Heart left ventricle (tissue), 16 donors: ENCODE measurements around the gene USP32. TPM values are rescaled to one million over a fixed set of nuclear protein-coding genes. Genes with fewer than 3 reads are reported as not detected.
A peak's percentile ranks its signal among the peaks of the same experiment; 100 is the strongest.
"Not testable (repeated sequence)": the region's sequence is repeated elsewhere in the genome, so short reads cannot be mapped to it uniquely, and the experiment has no call there.

Experiments used
- ATAC-seq, 4 donors: fragments of 200-7000 bp; cut with Tn5 transposase; one replicate each; pipeline ENCODE4 v1.9.1; 2020 to 2022; ENCODE audit warnings: moderate library complexity in 4 of 4, mild to moderate bottlenecking in 3 of 4, moderate number of reproducible peaks in 1 of 4
- DNase-seq, 5 donors: peaks; one replicate each; pipeline ENCODE4 v3.0.0-alpha.2; 2020
- H3K27ac ChIP-seq, 12 donors: fragments of 200-600 bp; sonication (generic) in 4 of 12; one replicate each; pipeline versions ENCODE4 v1.5.0 to v1.8.0; 2016 to 2022; ENCODE audit warnings: mild to moderate bottlenecking in 2 of 12
- H3K27me3 ChIP-seq, 9 donors: fragments of 200-600 bp; sonication (generic) in 2 of 9; one replicate each; pipeline versions ENCODE4 v1.5.1 to v1.8.0; 2016 to 2022; ENCODE audit warnings: mild to moderate bottlenecking in 3 of 9
- H3K36me3 ChIP-seq, 9 donors: fragments of 200-600 bp; sonication (generic) in 2 of 9; one replicate each; pipeline versions ENCODE4 v1.5.0 to v1.8.0; 2018 to 2022; ENCODE audit warnings: mild to moderate bottlenecking in 2 of 9
- H3K4me1 ChIP-seq, 12 donors: fragments of 200-600 bp; sonication (generic) in 4 of 12; one replicate each; pipeline versions ENCODE4 v1.5.0 to v1.8.0; 2016 to 2022; ENCODE audit warnings: mild to moderate bottlenecking in 3 of 12
- H3K4me3 ChIP-seq, 12 donors: fragments of 200-600 bp; sonication (generic) in 4 of 12; one replicate each; pipeline versions ENCODE4 v1.5.0 to v1.8.0; 2017 to 2022; ENCODE audit warnings: mild to moderate bottlenecking in 9 of 12, moderate library complexity in 4 of 12
- H3K9me3 ChIP-seq, 12 donors: fragments of 200-600 bp; sonication (generic) in 4 of 12; one replicate each; pipeline versions ENCODE4 v1.5.0 to v1.8.0; 2016 to 2022; ENCODE audit warnings: mild to moderate bottlenecking in 1 of 12
- POLR2A ChIP-seq, 2 donors: fragments of 450-650 bp; IDR thresholded peaks; one replicate each; pipeline ENCODE4 v1.6.1; 2017; ENCODE audit warnings: antibody characterized with exemption in 2 of 2, mild to moderate bottlenecking in 2 of 2, moderate library complexity in 2 of 2
- WGBS, 4 donors: extraction: QIAGEN DNeasy Blood & Tissue Kit in 2 of 4; methylation state at CpG; one replicate each; pipeline versions ENCODE4 v1.1.5 to v1.1.7; 2013 to 2018; 5-methylcytosine and 5-hydroxymethylcytosine counted together
- intact Hi-C, 10 donors: fragments of 100-400 bp; cut with DNase I; formaldehyde crosslinking; loops; one replicate each; pipeline versions ENCODE4 v1.11.1 to v1.14.2; 2022
- polyA plus RNA-seq, 2 donors: library from polyadenylated mRNA; stranded (reverse); fragments of 200-250 nt; gene quantifications; one replicate each; pipeline ENCODE4 v1.2.3, GENCODE V29; 2013
- total RNA-seq, 9 donors: library from RNA; depleted of rRNA in 2 of 9; stranded (reverse); fragments of >200 nt in 2 of 9; fragmentation: NEBNext Ultra II Directional in 3 of 9; extraction: Animal tissue kit (Norgen Biotek cat#: 25700) in 3 of 9; gene quantifications; one replicate each; pipeline versions ENCODE4 v1.1.0 to v1.2.4, GENCODE V29; 2016 to 2023
- TF ChIP-seq, protein P1 (sequence below), 12 donors: fragments of 200-600 bp; sonication (generic) in 4 of 12; IDR thresholded peaks; one replicate each; pipeline versions ENCODE4 v1.5.0 to v1.8.0; 2018 to 2022; ENCODE audit warnings: antibody characterized with exemption in 12 of 12, mild to moderate bottlenecking in 5 of 12
- donor health status: ischemic (EF 13 %, LVEDD 7.1; RV severe dilation, severe dysfunction).
- donor health status: healthy with polysubstance abuse.
- donor health status: DM: no; HTN: yes; CAD: no.
- donor health status: DM: no; HTN: no; CAD: no.
- donor health status: ischemic (EF 25% LVEDD 6.9; RV normal size, moderate dysfunction).
- donor health status: ischemic (EF 25% LVEDD 5.7; RV mildly dilated, moderate dysfunction).
- donor health status: healthy.
- donor health status: DM: yes; HTN: yes; CAD: no.
- donor health status: ischemic (EF 35%, LVEDD 5.7; RV mildly dilated, moderate dysfunction).
- donor health status: nonischemic (EF 11% LVEDD 7.7; RV severe dilation, severe dysfunction).
- donor health status: DM: yes; HTN: yes; CAD: no.
- donor health status: PGD.
- donor health status: ischemic (EF 29% LVEDD 5.4; RV normal size, mild dysfunction).
- donor health status: nonischemic (EF 23%, LVEDD 6.1; RV moderate dilation, normal function).

Gene USP32
- total and polyA plus RNA-seq, 11 donors = 9.8 to 50.0 (median 30.3) TPM

GRCh38 chr17:60174767-60175166, 217.2 kb downstream of the USP32 start:
- ATAC-seq = peak in 1 of 4 donors; percentile 26
- intact Hi-C loops = loop anchor here in 3 of 10 donors (1.0 to 2.0 kb wide), 2 partner anchors 31 to 32 kb away; no protein-coding TSS in a partner anchor

GRCh38 chr17:60174035-60174434, 217.9 kb downstream of the USP32 start:
- Histone ChIP-seq H3K9me3 (no peaks in the 10 kb centered on the region), H3K27ac (no peak overlapping the region), H3K27me3 (no peaks in the 10 kb centered on the region), H3K4me1 (peaks cover 0 to 46% (median 20%) of the 10 kb centered on the region in 12 donors), H3K36me3 (peaks cover 0 to 27% (median 16%) of the 10 kb centered on the region in 9 donors), H3K4me3 (no peak overlapping the region)
- TF ChIP-seq, protein P1, sequence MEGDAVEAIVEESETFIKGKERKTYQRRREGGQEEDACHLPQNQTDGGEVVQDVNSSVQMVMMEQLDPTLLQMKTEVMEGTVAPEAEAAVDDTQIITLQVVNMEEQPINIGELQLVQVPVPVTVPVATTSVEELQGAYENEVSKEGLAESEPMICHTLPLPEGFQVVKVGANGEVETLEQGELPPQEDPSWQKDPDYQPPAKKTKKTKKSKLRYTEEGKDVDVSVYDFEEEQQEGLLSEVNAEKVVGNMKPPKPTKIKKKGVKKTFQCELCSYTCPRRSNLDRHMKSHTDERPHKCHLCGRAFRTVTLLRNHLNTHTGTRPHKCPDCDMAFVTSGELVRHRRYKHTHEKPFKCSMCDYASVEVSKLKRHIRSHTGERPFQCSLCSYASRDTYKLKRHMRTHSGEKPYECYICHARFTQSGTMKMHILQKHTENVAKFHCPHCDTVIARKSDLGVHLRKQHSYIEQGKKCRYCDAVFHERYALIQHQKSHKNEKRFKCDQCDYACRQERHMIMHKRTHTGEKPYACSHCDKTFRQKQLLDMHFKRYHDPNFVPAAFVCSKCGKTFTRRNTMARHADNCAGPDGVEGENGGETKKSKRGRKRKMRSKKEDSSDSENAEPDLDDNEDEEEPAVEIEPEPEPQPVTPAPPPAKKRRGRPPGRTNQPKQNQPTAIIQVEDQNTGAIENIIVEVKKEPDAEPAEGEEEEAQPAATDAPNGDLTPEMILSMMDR (IDR thresholded peaks at IDR 0.05) = no peak
- no peak for TF ChIP-seq POLR2A (IDR thresholded peaks at IDR 0.05)
- WGBS, 4 donors = 69 to 82% (median 79%) methylated on average over 3 of the region's 3 CpGs
- DNase-seq = no peak
- ATAC-seq = no peak
- intact Hi-C loops = loop anchor here in 3 of 10 donors (1.0 to 2.0 kb wide), 2 partner anchors 31 kb away; no protein-coding TSS in a partner anchor

More at GRCh38 chr17:60174767-60175166, 217.2 kb downstream of the USP32 start:
- not testable (repeated sequence) for H3K4me3 ChIP-seq, DNase-seq, H3K27ac ChIP-seq, H3K27me3 ChIP-seq, H3K9me3 ChIP-seq
- Histone ChIP-seq H3K36me3 (peaks cover 0 to 34% (median 23%) of the 10 kb centered on the region in 9 donors), H3K4me1 (peaks cover 0 to 39% (median 13%) of the 10 kb centered on the region in 12 donors)
- TF ChIP-seq, protein P1 (IDR thresholded peaks at IDR 0.05) = peak; percentile 19 to 59 (median 42)
- 84 to 93% (median 88%) methylated on average over 6 of the region's 6 CpGs for WGBS, 4 donors

- H3K9me3 ChIP-seq = no peaks in the 10 kb centered on the region
- peak overlapping the region in 1 of 12 donors; percentile 7 for H3K27ac ChIP-seq
- no peaks in the 10 kb centered on the region for H3K27me3 ChIP-seq
- peaks cover 0 to 20% (median 9%) of the 10 kb centered on the region in 9 donors for H3K36me3 ChIP-seq
- intact Hi-C loops = no loop called here
- TF ChIP-seq, protein P1 (IDR thresholded peaks at IDR 0.05) = no peak
- no peak for TF ChIP-seq POLR2A (IDR thresholded peaks at IDR 0.05)
- peak in 1 of 4 donors; percentile 2 for ATAC-seq
- no peak overlapping the region for H3K4me3 ChIP-seq
- H3K4me1 ChIP-seq = peaks cover 0 to 52% (median 21%) of the 10 kb centered on the region in 12 donors
- DNase-seq = no peak
- WGBS, 4 donors = 27 to 53% (median 49%) methylated on average over 2 of the region's 2 CpGs
These were observed 218.6 kb downstream of the USP32 start for GRCh38 chr17:60173304-60173819.

DNA sequence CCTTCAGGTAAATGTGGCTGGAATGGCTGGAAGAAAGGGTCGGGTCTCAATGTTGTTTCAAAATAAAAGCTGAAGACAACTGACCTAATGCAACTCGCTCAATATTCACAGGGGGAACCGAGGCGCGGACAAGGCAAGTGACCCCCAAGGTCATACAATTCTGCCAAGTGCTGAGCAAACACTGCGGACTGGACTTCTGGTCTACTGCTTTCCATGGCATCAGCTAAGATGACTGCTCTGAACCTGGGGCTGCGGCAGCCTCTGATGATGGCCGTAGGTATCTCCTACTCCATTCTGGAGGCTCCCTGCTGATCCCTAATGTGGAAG, 220.2 kb downstream of the USP32 start:
- DNase-seq (no peak), ATAC-seq (no peak)
- intact Hi-C loops = loop anchor here in 2 of 10 donors (2.0 kb wide), 1 partner anchor 29 kb away; no protein-coding TSS in a partner anchor
- peaks cover 0 to 9% (median 1%) of the 10 kb centered on the region in 9 donors for H3K36me3 ChIP-seq
- peaks cover 0 to 63% (median 22%) of the 10 kb centered on the region in 12 donors for H3K4me1 ChIP-seq
- H3K27ac ChIP-seq = no peak overlapping the region
- no peaks in the 10 kb centered on the region for H3K9me3 ChIP-seq
- H3K4me3 ChIP-seq = no peak overlapping the region
- 93 to 96% (median 95%) methylated on average over 8 of the region's 8 CpGs for WGBS, 4 donors
- TF ChIP-seq POLR2A (IDR thresholded peaks at IDR 0.05) = no peak
- TF ChIP-seq, protein P1 (IDR thresholded peaks at IDR 0.05) = no peak
- H3K27me3 ChIP-seq = no peaks in the 10 kb centered on the region
